Stimulated activated CD8-positive, alpha-beta memory T cell treated with anti-CD3 and anti-CD28 coated beads, Interleukin-15, amount 100 ng/mL, for 4 hours (primary cell): ENCODE data around the gene KY.

Source experiments
- DNase-seq, 2 donors: peaks; one replicate each; pipeline ENCODE4 v3.0.0-alpha.2; 2020; ENCODE audit warnings: low read depth in 2 of 2

Gene KY

DNA sequence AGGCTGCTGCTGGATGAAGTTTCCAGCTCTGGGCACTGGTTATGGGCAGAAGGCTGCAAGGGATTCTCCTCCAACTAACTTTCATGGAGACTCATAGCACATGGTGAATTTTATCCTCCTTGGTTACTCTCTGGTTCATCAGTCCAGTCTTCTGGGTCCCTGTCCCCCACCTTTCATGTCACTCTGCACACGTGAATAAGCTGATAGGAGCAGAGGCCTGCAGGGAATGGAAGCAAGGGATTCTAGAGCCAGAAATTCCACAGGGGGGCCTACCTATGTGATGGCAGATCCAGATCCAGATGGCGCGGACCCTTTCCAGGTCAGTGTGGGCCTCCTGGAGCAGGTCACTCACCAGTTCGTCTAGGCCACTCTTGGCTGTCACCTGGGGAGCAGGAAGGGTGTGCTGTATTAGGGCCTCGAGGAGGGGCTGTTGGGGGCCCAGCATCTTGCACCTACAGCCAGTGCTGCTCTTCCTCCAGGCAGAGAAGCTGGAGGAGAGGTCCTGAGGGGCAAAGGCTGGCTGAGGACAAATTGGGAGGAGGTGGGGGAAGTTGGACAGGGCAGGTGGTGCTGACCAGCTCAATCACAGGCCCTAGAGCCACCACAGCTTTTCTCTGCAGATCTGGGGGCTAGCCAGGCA lies 30.2 kb downstream of the KY start:
- no peak for DNase-seq

DNA sequence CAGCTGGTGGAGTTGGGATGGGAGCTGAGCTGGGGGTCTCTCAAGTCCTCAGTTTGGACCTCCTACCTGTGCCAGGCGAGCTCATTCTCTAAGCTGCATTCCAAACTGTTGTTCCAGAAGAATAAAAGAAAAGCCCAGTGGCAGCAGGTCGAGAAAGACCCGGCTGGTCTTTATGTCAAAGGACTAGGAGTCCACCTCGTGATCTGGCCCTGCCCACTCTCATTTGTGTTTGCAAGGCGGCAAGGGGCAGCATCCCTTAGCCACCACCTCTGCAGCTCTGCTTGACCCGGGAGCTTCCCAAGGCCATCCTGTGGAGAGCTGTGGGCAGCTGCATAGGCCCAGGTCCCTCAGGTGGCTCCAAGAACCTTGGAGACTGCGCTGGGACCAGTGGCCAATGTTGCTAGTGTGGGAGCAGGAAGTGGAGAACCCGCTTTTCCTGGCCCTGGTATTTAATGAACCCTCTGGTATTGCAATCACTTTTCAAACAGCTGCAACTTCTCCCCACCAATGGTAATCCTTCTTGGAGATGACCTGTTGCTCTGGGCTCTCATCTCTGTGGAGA lies 30.9 kb downstream of the KY start:
- DNase-seq: no peak

DNA sequence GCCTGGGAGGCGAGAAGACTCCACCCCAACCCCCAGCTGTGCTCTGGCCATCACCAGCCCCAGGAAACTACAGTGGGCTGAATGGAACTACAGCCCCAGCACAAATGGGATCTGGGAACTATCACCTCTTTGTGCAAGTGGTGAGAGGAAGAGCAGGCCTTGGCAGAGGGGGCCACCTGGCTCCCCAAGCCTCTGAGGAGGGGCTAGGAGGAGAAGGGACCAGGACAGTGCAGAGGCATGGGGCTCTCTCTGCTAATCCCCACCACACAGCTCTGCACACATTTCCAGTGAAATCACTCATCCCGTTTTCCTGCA lies 31.6 kb downstream of the KY start:
- no peak for DNase-seq

DNA sequence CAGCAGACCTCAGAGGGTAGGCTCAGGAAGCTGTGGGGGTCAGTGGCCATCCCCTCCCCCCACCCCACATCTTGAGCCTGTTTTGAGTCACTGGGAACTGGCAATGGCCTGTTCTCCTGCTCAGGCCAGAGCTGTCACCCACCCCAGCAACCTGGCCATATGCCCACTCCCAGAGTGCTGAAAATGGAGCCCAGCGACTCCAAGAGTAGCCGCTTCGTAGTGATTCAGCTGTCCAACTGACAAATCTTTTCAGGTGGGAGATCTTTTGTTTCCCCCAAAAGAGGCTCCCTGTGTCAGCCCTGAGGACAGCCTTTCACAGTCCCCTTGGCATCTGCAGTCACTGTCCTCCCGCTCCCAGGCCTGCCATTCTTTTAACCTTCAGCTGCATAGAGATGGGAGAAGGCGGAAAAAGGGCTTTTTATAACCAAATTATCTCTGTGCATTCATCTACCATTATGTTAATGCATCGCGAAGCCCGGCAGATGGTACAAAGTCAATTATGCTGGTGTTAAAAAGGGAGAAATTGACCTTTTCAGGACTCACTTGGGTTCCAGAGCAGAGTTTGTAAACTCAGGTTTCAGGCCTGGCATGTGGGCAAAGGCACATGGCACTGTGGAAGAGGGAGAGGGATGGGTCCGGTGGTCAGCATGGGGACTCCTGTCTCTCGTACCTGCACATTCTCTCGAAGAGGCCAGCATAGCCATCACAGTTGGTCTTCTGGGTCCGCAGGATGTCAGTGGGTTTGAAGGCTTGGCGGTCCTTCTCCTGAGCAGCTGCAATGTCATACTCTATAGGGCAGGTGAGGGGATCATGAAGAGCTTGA lies 32.1 kb downstream of the KY start:
- DNase-seq: no peak

DNA sequence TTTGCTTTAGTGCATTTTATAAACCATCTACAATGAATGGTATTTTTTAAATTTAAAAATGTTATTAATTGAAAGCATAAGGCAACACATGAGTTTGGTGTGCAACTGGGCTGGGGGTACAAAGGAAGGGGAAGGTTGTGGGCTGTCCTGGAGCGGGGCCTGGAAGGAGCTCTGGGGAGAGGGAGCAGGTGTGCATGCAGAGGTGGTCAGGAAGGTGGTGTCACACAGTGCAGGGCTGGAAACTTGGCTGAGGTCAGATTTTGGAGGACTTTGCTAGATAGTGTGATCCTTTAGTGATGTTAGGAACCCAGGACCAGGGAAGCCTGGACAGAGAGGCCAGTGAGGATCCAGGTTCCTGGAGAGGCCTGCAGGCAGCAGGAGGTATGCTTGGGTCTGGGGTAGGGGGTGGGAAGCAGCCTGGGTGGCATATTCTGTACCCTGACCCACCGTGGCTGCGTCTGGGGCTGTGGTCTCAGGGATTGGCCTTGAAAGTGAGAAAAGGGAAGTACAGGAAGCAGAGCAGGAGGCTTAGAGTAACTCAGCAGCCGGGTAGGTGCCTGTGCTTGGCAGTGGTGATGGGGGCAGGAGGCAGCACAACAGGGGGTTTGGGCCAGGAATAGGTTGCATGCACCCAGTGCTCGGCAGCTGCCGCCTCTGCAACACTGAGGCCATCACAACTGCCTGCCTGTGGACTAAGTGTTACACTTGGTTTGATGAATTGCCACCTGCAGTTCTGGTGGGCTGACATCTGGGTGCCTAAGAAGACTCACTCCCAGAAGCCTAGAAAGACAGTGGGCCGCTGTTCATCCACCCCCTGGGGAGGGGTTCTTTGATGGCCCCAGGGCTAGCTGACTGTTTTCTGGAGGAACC lies 33.0 kb downstream of the KY start:
- DNase-seq: no peak

DNA sequence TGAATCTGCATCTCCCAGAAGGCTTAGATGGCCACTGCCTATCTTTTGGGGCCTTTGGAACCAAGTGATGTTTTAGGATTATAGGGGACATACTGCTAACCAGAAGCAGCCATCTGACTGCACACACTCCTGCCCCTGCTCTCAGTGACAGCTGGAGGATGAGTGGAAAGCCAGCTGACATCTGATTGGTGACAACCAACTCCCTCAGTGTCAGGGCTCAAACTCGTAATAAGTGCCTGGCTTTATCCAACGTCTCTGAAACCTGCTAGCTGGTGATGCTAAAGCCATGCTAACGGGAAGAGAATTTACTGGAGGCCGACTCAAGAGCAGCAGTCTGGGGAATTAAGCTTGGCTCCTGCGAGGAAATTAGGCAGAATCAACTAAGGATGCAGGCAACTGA lies 35.1 kb downstream of the KY start:
- DNase-seq: no peak

DNA sequence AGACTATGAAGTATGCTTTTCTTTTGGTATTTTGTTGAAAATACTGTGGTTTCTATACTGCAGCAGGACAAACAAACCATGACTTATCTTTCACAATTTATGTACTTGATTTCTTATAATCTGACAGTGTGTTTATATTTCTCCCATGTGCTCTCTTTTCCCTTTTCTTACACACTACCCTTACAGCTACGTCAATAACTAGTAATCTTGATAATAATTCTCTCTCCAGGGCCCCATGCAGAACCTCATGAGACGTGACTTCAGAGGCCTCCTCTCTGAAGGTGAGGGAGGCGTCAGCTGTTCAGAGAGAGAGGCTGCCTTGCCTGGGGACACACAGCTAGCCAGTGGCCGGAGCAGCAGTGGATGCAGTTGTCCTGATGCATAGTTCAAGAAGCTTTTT lies 35.9 kb downstream of the KY start:
- DNase-seq: no peak

DNA sequence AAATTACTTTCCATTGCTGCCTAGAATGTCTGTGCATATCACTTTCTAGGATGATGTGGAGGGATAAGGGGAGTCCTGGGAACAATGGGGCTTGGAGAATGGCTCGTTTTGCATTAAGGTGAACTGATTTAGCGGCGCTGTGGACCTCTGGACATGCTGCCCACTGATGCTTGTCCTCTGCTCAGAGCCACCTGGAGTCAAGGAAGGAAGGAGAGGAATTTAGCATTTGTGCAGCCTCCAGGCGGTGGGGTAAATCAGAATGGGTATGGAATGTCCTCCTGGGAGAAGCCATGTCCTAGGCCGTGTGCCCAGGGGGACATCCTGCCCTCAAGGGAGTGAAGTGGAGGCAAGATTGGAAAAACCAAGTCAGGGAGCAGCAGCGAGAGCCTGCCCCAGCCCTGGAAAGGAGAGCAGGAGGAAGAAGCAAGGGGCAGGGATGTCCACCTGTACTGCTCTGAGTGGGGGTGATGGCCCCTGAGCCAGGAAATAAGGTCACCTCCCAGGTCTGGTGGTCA lies 37.8 kb downstream of the KY start:
- no peak for DNase-seq

DNA sequence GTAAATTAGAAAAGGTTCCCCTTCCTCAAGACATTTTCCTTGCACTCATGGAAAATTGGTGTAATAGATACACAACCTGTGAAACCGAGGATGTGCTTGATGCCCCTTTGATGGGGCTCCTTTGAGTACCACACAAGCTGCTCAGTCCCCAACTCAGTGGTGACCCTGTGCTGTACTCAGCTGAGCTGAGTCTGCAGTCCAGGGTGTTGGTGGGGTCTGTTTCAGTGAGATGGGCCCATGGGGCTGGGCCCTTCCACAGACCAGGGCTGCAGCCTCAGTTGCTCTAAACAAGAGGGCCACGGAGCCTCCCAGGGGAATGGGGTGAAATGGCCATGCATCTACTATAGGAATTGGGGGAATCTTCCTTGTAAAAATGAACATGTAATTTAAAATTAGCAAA lies 39.3 kb downstream of the KY start:
- no peak for DNase-seq

DNA sequence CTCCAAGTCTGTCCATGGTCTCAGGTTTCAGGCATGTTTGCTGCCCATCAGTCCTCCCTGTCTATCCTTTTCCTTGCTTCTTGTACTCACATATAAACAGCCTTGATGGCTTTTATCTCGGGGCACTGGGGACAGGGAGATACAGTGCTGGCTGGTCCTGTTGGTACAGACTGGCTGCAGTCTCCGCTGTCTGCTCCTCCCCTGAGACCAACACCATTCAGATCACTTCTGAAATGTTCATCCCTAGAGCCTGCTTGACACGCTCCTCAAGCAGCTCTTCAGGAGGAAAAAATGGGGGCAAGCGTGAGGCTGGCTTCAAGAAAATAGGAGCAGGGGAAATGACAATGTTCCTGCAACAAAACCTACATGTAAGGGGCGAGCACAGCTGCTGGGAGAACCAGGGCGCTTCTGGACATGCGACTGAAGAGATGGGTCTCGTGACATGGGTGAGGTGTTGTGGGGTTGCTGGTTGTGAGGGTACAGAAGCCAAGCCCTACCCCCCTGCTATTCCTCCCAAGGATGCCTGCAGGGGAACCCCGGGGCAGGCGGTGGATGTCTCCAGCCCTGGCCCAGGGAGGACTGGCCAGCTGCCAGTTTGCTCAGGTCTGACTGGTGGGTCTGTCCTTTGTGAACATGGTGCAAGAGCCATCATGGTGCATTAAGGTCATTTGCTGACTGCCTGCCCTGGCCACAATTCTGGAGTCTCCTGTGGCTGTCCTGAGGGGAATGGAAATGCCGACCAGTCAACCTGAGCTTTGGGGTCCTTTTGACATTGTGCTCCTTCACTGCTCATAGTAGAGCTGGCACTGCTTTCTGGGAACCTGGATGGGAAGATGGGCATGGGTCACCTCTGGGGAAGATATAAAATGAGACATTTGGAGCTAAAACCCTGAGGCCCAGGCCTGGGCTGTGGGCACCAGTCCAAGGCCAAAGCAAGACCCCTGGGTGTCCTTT lies 40.1 kb downstream of the KY start:
- no peak for DNase-seq

DNA sequence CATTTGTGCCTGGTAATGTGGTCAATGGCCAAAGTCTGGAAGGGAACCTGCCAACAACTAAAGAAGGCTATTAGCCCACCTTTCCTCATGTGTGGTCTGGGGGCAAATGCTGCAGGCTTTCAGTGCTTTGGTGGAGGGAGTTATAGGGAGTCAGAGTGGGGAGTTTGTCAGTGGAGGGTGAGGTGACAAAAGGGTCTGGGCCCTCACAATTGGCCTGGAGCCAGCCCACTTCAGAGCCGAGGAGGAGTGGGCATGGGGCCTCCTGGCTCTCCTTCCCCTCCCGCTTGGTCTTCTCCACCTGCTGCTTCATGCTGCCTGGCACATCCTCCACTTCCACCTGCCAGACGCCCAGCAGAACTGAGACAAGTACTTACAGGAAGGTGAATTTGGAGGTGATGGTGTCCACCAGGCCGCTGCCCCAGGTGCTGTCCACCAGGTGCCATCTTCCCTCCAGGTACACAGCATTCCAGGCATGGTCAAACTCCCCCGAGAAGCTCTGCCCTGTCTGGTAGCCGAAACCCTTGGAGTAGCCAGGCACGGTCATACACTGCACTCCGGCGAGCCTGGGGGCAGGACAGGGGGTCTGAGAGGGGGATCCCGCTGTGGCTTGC lies 40.9 kb downstream of the KY start:
- no peak for DNase-seq

DNA sequence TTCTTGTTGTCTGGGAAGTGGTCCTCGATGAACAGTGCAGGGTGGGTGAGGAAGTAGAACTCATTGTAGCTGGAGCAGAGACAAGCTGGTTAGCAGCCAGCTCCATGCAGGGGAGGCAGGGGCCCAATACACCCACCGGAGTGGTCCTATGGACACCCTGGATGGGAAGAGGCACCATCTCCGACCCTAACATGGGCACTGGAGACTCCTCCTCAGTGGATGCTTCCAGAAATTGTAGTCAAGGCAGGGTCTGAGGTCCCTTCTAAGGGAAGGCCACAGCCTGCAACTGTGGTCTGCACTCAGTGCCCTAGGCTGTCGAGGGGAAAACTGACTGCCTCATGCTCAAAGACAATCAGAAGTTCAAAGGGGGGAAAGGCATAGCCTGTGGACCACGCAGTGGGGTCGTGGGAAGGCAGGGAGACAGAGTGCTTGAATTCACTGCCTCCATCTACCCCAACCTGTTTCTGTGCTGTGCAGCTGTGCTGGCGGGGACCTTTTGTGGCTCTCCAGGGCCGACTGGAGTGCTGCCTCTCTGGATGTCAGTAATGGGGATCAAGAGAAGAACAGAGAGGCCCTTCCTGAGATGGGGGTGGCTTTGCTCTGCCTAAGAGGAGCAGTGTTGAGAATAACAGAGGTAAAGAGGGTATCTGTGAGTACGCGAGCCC lies 41.9 kb downstream of the KY start:
- no peak for DNase-seq

DNA sequence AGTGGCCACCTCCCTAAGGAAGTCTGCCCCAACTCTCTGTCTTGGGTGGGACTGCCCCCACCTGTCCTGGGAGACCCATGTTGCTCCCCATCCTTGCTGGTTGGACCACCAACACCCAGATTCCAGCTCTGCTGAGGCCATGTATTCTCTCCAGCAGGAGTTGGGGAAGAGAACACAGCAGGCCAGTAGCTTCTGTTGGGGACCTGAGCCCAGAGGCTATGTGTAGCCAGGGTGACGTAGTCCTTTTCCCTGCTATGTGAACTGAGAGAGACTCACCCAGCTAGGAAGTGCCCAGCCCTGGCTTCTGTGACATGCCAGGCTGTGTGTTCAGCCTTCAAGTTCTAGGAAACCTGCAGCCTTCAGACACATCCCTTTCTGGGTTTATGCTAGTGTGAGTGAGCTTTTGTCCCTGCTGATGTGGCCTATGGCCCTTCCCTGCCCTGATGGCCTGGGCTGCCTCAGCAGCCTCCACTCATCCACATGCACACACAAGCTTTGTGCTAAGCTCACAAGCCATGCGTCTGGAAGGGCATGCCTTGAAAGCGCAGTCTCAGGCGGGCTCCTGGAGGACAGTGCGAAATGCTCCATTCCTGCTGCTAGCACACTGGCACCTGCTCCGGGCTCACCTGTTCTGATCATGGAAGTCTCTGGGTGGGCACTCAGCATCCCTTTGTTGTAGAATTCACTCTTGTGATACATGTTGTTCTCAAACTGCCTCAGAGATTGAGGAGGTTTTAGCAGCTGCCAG lies 42.6 kb downstream of the KY start:
- no peak for DNase-seq

DNA sequence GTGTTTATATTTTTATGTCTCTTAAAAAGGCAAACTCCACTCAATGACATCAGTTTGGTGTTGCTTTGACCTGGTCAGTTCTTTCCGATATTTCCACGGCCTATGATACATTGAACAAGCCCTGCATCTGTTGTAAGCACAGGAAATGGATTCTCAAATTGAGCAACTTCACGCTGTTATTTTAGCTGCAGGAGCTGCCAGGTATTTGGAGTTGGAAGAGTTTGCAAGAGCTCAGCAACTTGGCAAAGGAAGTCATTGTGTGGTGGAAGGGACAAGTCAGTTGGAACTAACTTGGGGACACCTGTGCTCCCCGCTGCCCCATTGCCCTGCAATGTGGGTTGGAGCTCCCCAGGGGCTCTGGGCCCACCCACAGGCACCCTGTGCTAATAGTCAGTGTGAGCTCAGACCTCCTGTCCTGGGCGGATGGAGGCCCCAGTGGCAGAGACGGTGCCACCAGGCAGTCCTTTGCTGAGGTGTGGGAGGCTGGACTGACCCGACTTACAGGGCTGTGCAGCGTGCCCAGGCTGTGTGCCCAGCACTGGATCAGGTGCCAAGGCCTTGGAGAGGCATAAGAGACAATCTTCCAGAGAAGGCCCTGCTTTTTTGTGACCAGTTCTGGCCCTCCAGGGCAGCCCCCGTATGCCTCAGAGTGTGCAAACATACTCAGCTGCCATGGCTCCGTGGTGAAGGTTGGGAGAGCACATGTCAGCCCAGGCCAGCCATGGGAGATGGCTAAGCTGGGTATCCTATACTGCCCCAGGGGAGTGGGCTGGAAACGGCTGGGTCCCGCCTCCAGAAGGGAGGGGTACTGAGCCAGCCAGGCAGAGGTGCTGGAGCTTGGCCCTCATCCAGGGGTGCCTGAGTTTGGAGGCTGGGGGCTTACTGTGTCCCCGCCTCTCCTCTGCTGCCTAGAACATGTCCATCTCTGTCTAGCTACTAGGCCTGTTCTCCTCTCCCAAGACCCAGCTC lies 43.5 kb downstream of the KY start:
- no peak for DNase-seq

DNA sequence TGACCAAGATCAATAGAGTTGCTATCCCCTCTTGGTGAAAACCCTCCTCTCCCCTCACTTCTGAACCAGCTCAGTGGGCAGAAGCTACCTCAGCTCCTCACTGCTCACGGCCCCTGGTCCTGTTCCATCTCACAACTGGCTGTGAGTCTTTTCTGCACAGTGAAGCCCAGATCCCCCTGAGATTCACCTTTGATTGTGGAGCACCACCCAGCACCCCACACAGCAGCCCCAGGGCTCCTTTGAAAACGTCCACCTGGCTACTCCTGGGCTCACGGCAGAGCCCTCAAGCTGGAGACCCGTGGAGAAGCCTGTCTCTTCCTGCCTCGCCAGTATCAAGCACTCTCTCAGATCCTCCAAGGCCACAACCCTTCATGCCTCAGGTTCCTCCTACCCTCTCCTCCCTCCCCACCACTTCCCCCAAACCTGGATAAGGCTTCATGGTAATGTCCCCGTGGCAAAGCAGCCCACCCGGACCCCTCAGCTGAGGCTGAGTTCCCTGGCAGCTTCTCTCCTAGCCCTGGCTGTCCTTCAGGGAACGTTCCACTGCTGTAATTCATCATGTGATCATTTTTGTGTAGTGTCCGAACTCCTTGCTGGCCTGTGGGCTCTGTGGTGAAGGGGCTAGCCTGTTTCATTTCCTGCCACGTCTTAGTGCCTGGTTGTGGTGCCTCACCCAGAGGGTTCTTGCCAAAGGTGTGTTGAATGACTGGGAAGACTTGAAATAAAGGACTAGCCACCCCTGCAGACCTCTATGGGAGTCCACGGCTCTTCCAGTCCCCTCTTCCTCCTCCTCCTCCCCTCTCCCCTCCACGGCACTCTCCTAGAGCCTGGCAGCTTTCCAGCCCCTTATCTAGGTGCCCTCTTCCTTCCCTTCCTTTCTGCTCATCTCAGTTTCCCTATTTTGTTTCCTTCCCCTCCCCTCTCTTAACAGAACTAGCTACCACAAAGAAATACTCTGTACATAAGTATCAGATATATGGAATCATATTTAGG lies 44.5 kb downstream of the KY start:
- no peak for DNase-seq

DNA sequence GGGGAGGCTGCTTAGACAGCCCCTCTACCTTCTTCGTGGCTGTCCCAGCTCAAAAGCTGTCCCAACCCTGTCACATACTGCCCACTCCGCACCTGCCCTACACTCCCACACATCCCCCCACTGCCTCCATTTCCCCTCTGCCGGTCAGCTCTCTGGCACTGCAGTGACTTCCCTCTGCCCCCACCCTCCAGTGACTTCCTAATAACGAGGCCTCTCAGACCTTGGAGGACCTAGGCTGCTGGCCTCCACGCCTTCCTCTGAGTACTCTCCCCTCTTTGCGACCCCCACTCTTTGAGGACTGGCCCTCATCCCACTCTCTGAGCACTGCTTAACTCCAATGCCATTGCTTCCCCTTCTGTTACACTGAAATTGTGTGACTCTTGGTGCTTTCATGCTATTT lies 45.3 kb downstream of the KY start:
- DNase-seq: no peak

DNA sequence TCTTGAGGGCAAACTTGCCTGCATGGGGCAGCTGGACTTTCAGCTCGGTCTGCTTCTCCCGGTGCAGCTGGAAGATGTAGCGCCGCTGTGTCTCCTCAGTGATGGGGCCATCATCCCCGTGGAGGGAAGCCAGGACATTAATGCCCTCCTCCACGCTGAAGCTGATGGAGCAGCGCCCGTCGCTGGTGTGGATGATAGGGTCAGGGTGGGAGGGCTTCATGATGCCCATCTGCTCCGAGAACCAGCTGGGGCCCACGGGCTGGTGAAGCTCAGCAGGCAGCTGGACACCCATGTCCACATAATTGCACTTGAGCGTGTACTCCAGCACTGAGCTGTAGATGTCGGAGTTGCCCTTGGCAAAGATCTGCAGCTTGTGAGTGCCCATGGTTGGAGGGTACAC lies 46.9 kb downstream of the KY start:
- no peak for DNase-seq
